OCI-LY7 (cell line): ENCODE data around the gene BNC1. TPM values are rescaled to one million over a fixed set of nuclear protein-coding genes. Genes with fewer than 3 reads are reported as not detected.

Experiments
- BruUV-seq: library from RNA; stranded (reverse); fragments of 400-500 nt; replicated peaks from 2 replicates; lab custom pipeline; 2021; lab: Mats Ljungman, UMichigan
- CTCF ChIA-PET: fragments of 300-600 bp; sonication (Branson Sonifier 250); formaldehyde crosslinking; loops from one replicate; lab custom pipeline; 2022; ENCODE audit warnings: antibody characterized with exemption; ENCODE audit not compliant: unreplicated experiment; lab: Charles Lee
- POLR2A ChIA-PET: fragments of 300-600 bp; sonication (Branson Sonifier 250); formaldehyde crosslinking; loops from one replicate; lab custom pipeline; 2022; ENCODE audit warnings: antibody characterized with exemption; lab: Charles Lee
- DNase-seq: peaks from one replicate; pipeline ENCODE4 v3.0.0-alpha.2; 2015; ENCODE audit warnings: low spot score
- H2AFZ ChIP-seq: fragments of 200-600 bp; sonication (generic), shearing (Covaris generic); 2 replicates; pipeline ENCODE4 v1.6.1; 2014; ENCODE audit warnings: mild to moderate bottlenecking, antibody characterized with exemption, low read length, moderate library complexity
- H3K27ac ChIP-seq: fragments of 200-600 bp; sonication (generic); 2 replicates; pipeline ENCODE4 v1.5.1; 2014; ENCODE audit warnings: mixed run types, low read depth, mild to moderate bottlenecking, moderate library complexity, low read length, inconsistent platforms; ENCODE audit not compliant: poor library complexity, severe bottlenecking
- H3K36me3 ChIP-seq: fragments of 200-600 bp; sonication (generic); 2 replicates; pipeline ENCODE4 v1.6.1; 2014; ENCODE audit warnings: mild to moderate bottlenecking, antibody characterized with exemption, low read length, moderate library complexity, mixed read lengths; ENCODE audit not compliant: insufficient read depth
- H3K4me1 ChIP-seq: fragments of 200-600 bp; sonication (generic); 2 replicates; pipeline ENCODE4 v1.5.1; 2014; ENCODE audit warnings: mild to moderate bottlenecking, low read length; ENCODE audit not compliant: insufficient read depth, poor library complexity, severe bottlenecking
- H3K4me2 ChIP-seq: fragments of 200-600 bp; sonication (generic); 2 replicates; pipeline ENCODE4 v1.6.1; 2014; ENCODE audit warnings: mild to moderate bottlenecking, low read length
- H3K4me3 ChIP-seq: fragments of 200-600 bp; sonication (generic); 2 replicates; pipeline ENCODE4 v1.5.1; 2014; ENCODE audit warnings: mild to moderate bottlenecking, low read depth, low read length; ENCODE audit not compliant: poor library complexity, severe bottlenecking
- H3K79me2 ChIP-seq: fragments of 200-600 bp; sonication (generic); 2 replicates; pipeline ENCODE4 v1.6.1; 2016; ENCODE audit warnings: low read depth, mild to moderate bottlenecking, low read length, moderate library complexity, mixed read lengths; ENCODE audit not compliant: insufficient read depth
- H3K9me2 ChIP-seq: fragments of 200-600 bp; sonication (generic); 2 replicates; pipeline ENCODE4 v1.6.1; 2016; ENCODE audit warnings: mild to moderate bottlenecking, low read length, mixed read lengths; ENCODE audit not compliant: insufficient read depth
- H3K9me3 ChIP-seq: fragments of 200-600 bp; sonication (generic); 2 replicates; pipeline ENCODE4 v1.6.1; 2014; ENCODE audit warnings: mild to moderate bottlenecking, mixed run types, low read length, mixed read lengths
- H4K20me1 ChIP-seq: fragments of 200-600 bp; sonication (generic); 2 replicates; pipeline ENCODE4 v1.6.1; 2014; ENCODE audit warnings: mild to moderate bottlenecking, antibody characterized with exemption, low read length, moderate library complexity, mixed read lengths; ENCODE audit not compliant: insufficient read depth
- EZH2phosphoT487 ChIP-seq: fragments of 200-600 bp; sonication (generic); IDR thresholded peaks from 2 replicates; pipeline ENCODE4 v1.6.1; 2018; ENCODE audit warnings: low read depth, borderline replicate concordance, mild to moderate bottlenecking, mixed run types, antibody characterized with exemption, low read length, moderate library complexity, mixed read lengths
- intact Hi-C: fragments of 100-400 bp; cut with micrococcal nuclease; formaldehyde crosslinking; loops from one replicate; pipeline ENCODE4 v1.10.0; 2022; ENCODE audit not compliant: unreplicated experiment
- total RNA-seq, 2 experiments: library from RNA; depleted of rRNA in 1 of 2; stranded (reverse); fragments of >200 nt in 1 of 2; shearing (Covaris generic) in 1 of 2; gene quantifications; 2 replicates each; pipeline ENCODE4 v1.2.3, GENCODE V29; 2014 to 2022
- TF ChIP-seq, protein P1 (sequence below): fragments of 200-600 bp; sonication (generic); conservative IDR thresholded peaks from 2 replicates; pipeline ENCODE4 v1.5.1; 2014; ENCODE audit warnings: mild to moderate bottlenecking, antibody characterized with exemption, low read length, moderate library complexity, mixed read lengths

The BNC1 gene
- total RNA-seq, 2 experiments from 2014 or later = not detected

- no TSS peak for BruUV-seq
- intact Hi-C loops = no loop called here
Measured at GRCh38 chr15:83270176-83270575, 14.3 kb downstream of the BNC1 start.

DNA sequence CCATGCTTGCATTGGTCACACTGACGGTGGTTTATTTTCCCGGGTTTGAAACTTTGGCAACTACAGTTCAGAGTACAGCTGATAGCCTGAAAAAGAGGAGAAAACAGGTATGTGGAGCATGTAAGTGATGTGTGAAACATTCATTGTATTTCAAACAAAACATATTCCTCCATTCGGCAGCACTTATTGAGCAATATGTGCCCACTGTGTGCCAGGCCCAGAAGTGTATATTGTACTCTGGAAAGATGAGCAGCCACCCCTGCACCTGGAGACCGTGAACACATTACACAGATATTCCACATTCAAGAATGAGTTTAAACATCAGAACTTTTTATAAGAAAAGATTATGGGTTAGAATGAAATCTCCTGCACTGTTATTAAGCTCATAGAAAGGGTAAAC lies 16.3 kb downstream of the BNC1 start:
- POLR2A ChIA-PET = no interaction called here
- no TSS peak for BruUV-seq
- intact Hi-C loops = no loop called here

More at GRCh38 chr15:83270176-83270575, 14.3 kb downstream of the BNC1 start:
- Histone ChIP-seq H4K20me1 (no peaks in the 10 kb centered on the region), H3K4me1 (no peaks in the 10 kb centered on the region), H3K9me3 (no peaks in the 10 kb centered on the region), H3K36me3 (no peaks in the 10 kb centered on the region), H3K4me2 (no peak overlapping the region), H2AFZ (no peak overlapping the region), H3K79me2 (no peaks in the 10 kb centered on the region), H3K4me3 (no peak overlapping the region), H3K9me2 (no peaks in the 10 kb centered on the region), H3K27ac (no peak overlapping the region)
- ChIA-PET POLR2A (no interaction called here), CTCF (no interaction called here)
- DNase-seq = no peak
- TF ChIP-seq, protein P1, sequence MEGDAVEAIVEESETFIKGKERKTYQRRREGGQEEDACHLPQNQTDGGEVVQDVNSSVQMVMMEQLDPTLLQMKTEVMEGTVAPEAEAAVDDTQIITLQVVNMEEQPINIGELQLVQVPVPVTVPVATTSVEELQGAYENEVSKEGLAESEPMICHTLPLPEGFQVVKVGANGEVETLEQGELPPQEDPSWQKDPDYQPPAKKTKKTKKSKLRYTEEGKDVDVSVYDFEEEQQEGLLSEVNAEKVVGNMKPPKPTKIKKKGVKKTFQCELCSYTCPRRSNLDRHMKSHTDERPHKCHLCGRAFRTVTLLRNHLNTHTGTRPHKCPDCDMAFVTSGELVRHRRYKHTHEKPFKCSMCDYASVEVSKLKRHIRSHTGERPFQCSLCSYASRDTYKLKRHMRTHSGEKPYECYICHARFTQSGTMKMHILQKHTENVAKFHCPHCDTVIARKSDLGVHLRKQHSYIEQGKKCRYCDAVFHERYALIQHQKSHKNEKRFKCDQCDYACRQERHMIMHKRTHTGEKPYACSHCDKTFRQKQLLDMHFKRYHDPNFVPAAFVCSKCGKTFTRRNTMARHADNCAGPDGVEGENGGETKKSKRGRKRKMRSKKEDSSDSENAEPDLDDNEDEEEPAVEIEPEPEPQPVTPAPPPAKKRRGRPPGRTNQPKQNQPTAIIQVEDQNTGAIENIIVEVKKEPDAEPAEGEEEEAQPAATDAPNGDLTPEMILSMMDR = no peak
- TF ChIP-seq EZH2phosphoT487 = no peak

More for the DNA sequence above, 16.3 kb downstream of the BNC1 start:
- Histone ChIP-seq H3K4me2 (no peak overlapping the region), H3K4me1 (no peaks in the 10 kb centered on the region), H3K79me2 (no peaks in the 10 kb centered on the region), H4K20me1 (no peaks in the 10 kb centered on the region), H3K9me2 (no peaks in the 10 kb centered on the region), H3K9me3 (no peaks in the 10 kb centered on the region), H3K4me3 (no peak overlapping the region), H3K36me3 (no peaks in the 10 kb centered on the region), H2AFZ (no peak overlapping the region), H3K27ac (no peak overlapping the region)
- no peak for TF ChIP-seq EZH2phosphoT487
- TF ChIP-seq, protein P1 = no peak
- CTCF ChIA-PET = no interaction called here
- no peak for DNase-seq
